Lower leg skin (tissue), 3 donors: ENCODE measurements around the gene MYH7.

Source experiments
- POLR2A ChIP-seq, 2 donors: fragments of 450-650 bp; IDR thresholded peaks; one replicate each; pipeline ENCODE4 v1.6.1; 2016 to 2017; ENCODE audit warnings: antibody characterized with exemption in 2 of 2, mild to moderate bottlenecking in 1 of 2, moderate library complexity in 1 of 2
- TF ChIP-seq, protein P1 (sequence below), 3 donors: fragments of 450-650 bp; IDR thresholded peaks; one replicate each; pipeline ENCODE4 v1.5.1; 2016; ENCODE audit warnings: antibody characterized with exemption in 3 of 3, mild to moderate bottlenecking in 3 of 3, moderate library complexity in 2 of 3

DNA sequence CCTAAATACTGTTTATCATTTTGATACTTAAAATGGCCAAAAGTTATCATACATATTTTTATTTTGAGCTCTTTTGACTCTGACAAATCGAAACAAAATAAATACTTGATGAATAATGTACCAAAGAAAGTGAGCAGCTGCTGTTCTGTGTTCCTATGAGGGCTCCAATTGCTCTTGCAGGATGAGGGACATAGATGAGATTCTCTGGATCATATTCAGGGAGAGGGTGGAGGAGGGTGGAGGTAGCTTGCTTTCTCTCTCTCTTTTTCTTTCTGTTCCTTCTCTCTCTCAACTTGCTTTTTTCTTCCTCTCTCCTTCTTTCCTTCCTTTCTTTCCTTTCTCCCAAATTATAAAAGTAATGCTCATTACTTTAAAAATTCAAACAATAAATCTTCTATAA lies 8.9 kb upstream of the MYH7 start:
- TF ChIP-seq, protein P1, sequence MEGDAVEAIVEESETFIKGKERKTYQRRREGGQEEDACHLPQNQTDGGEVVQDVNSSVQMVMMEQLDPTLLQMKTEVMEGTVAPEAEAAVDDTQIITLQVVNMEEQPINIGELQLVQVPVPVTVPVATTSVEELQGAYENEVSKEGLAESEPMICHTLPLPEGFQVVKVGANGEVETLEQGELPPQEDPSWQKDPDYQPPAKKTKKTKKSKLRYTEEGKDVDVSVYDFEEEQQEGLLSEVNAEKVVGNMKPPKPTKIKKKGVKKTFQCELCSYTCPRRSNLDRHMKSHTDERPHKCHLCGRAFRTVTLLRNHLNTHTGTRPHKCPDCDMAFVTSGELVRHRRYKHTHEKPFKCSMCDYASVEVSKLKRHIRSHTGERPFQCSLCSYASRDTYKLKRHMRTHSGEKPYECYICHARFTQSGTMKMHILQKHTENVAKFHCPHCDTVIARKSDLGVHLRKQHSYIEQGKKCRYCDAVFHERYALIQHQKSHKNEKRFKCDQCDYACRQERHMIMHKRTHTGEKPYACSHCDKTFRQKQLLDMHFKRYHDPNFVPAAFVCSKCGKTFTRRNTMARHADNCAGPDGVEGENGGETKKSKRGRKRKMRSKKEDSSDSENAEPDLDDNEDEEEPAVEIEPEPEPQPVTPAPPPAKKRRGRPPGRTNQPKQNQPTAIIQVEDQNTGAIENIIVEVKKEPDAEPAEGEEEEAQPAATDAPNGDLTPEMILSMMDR (IDR thresholded peaks at IDR 0.05), result no peak
- no peak for TF ChIP-seq POLR2A (IDR thresholded peaks at IDR 0.05)
